GM12892 (cell line): ENCODE data around the gene RFNG.

Source experiments
- POLR2A ChIP-seq: IDR thresholded peaks from 2 replicates; pipeline ENCODE4 v1.6.1; 2011; ENCODE audit warnings: low read depth, low read length, control low read depth
- TAF1 ChIP-seq: IDR thresholded peaks from 2 replicates; pipeline ENCODE4 v1.6.1; 2011; ENCODE audit warnings: low read depth, mild to moderate bottlenecking, control low read depth, low read length, borderline replicate concordance

- TF ChIP-seq POLR2A (no peak), TAF1 (no peak)
Observed at GRCh38 chr17:82050152-82050760, 1.4 kb downstream of the RFNG start.
